Measurements from ENCODE around the gene CNOT4.
A peak's percentile ranks its signal among the peaks of the same experiment; 100 is the strongest.
"Not testable (repeated sequence)": the region's sequence is repeated elsewhere in the genome, so short reads cannot be mapped to it uniquely, and the experiment has no call there.

The CNOT4 gene

GRCh38 chr7:135512135-135512887 lies 2.4 kb upstream of the CNOT4 start:
- peak; percentile 85 for DNase-seq

- peak; percentile 55 for DNase-seq
These were observed 786 bp upstream of the CNOT4 start for GRCh38 chr7:135510592-135511183.

- DNase-seq: peak; percentile 87
These were observed 388 bp downstream of the CNOT4 start for GRCh38 chr7:135509589-135509838.

GRCh38 chr7:135508883-135509588 lies 866 bp downstream of the CNOT4 start:
- peak; percentile 74 for DNase-seq

GRCh38 chr7:135501402-135501801 lies 8.5 kb downstream of the CNOT4 start:
- no peak for DNase-seq

GRCh38 chr7:135499818-135500217 lies 10.1 kb downstream of the CNOT4 start:
- DNase-seq: no peak

- not testable (repeated sequence) for DNase-seq
These were observed 12.7 kb downstream of the CNOT4 start for GRCh38 chr7:135497161-135497560.

- DNase-seq: no peak
These were observed 16.5 kb downstream of the CNOT4 start for GRCh38 chr7:135493362-135493761.

- no peak for DNase-seq
These were observed 17.8 kb downstream of the CNOT4 start for GRCh38 chr7:135492151-135492550.

GRCh38 chr7:135490783-135491182 lies 19.1 kb downstream of the CNOT4 start:
- peak; percentile 31 for DNase-seq

- no peak for DNase-seq
These were observed 20.1 kb downstream of the CNOT4 start for GRCh38 chr7:135489791-135490190.

- DNase-seq: no peak
These were observed 23.5 kb downstream of the CNOT4 start for GRCh38 chr7:135486261-135486920.

GRCh38 chr7:135481598-135481979 lies 28.3 kb downstream of the CNOT4 start:
- DNase-seq: no peak

- no peak for DNase-seq
These were observed 28.8 kb downstream of the CNOT4 start for GRCh38 chr7:135480966-135481597.

GRCh38 chr7:135475521-135475920 lies 34.4 kb downstream of the CNOT4 start:
- DNase-seq: no peak

GRCh38 chr7:135469705-135470104 lies 40.2 kb downstream of the CNOT4 start:
- DNase-seq: not testable (repeated sequence)

- no peak for DNase-seq
These were observed 42.6 kb downstream of the CNOT4 start for GRCh38 chr7:135467207-135467711.

GRCh38 chr7:135466442-135467206 lies 43.3 kb downstream of the CNOT4 start:
- no peak for DNase-seq

GRCh38 chr7:135463908-135464307 lies 46.0 kb downstream of the CNOT4 start:
- no peak for DNase-seq

GRCh38 chr7:135459951-135460567 lies 49.8 kb downstream of the CNOT4 start:
- no peak for DNase-seq

GRCh38 chr7:135459076-135459475 lies 50.8 kb downstream of the CNOT4 start:
- DNase-seq: no peak

GRCh38 chr7:135454060-135454459 lies 55.8 kb downstream of the CNOT4 start:
- no peak for DNase-seq

Measured in NCI-H69 (cell line).